Keratinocyte (primary cell): ENCODE results near the gene ABCC4. TPM values are rescaled to one million over a fixed set of nuclear protein-coding genes. Genes with fewer than 3 reads are reported as not detected.

Source experiments
- DNase-seq: peaks from one replicate; pipeline ENCODE4 v3.0.0-alpha.2; 2011; ENCODE audit warnings: low read depth, missing footprints, low spot score
- FAIRE-seq: peaks from 2 replicates; lab custom pipeline; 2011; peaks lifted over from hg19 to GRCh38; lab: Jason Lieb, UNC
- H2AFZ ChIP-seq: 2 replicates; pipeline ENCODE4 v1.6.0; 2012; ENCODE audit warnings: low read length, control low read depth, inconsistent platforms; ENCODE audit not compliant: control insufficient read depth
- H3K27ac ChIP-seq: 2 replicates; pipeline ENCODE4 v1.5.1; 2011; ENCODE audit warnings: low read length; ENCODE audit not compliant: control insufficient read depth, insufficient read depth
- H3K27me3 ChIP-seq: 3 replicates; pipeline ENCODE4 v1.6.0; 2011; ENCODE audit warnings: low read length; ENCODE audit not compliant: control insufficient read depth, insufficient read depth; ENCODE audit errors: extremely low read depth
- H3K36me3 ChIP-seq, 2 experiments: 2 replicates in 1 of 2; 3 replicates in 1 of 2; pipeline ENCODE4 v1.5.1; 2011; ENCODE audit warnings: low read length in 2 of 2, mild to moderate bottlenecking in 1 of 2; ENCODE audit not compliant: control insufficient read depth in 2 of 2, insufficient read depth in 2 of 2; ENCODE audit errors: extremely low read depth in 1 of 2
- H3K4me1 ChIP-seq: 3 replicates; pipeline ENCODE4 v1.5.1; 2011; ENCODE audit warnings: low read length; ENCODE audit not compliant: control insufficient read depth, insufficient read depth; ENCODE audit errors: extremely low read depth
- H3K4me2 ChIP-seq: 3 replicates; pipeline ENCODE4 v1.6.0; 2011; ENCODE audit warnings: low read depth, low read length; ENCODE audit not compliant: control insufficient read depth, insufficient read depth; ENCODE audit errors: extremely low read depth
- H3K4me3 ChIP-seq, 3 experiments: fragments of 200-600 bp in 1 of 3; sonication (generic) in 1 of 3; 2 replicates in 2 of 3; 3 replicates in 1 of 3; pipeline ENCODE4 v1.5.1; 2011 to 2016; ENCODE audit warnings: low read length in 3 of 3, mild to moderate bottlenecking in 3 of 3, control low read depth in 2 of 3, inconsistent platforms in 1 of 3, low read depth in 1 of 3, mixed read lengths in 1 of 3, mixed run types in 1 of 3, moderate library complexity in 1 of 3; ENCODE audit not compliant: control insufficient read depth in 2 of 3, insufficient read depth in 2 of 3; ENCODE audit errors: extremely low read depth in 1 of 3
- H3K79me2 ChIP-seq: 2 replicates; pipeline ENCODE4 v1.6.0; 2012; ENCODE audit warnings: low read length; ENCODE audit not compliant: control insufficient read depth, insufficient read depth
- H3K9ac ChIP-seq: 3 replicates; pipeline ENCODE4 v1.6.0; 2011; ENCODE audit warnings: low read length; ENCODE audit not compliant: control insufficient read depth, insufficient read depth; ENCODE audit errors: extremely low read depth
- H3K9me1 ChIP-seq: 3 replicates; pipeline ENCODE4 v1.6.0; 2011; ENCODE audit warnings: low read length; ENCODE audit not compliant: control insufficient read depth, insufficient read depth; ENCODE audit errors: extremely low read depth
- H3K9me3 ChIP-seq: 2 replicates; pipeline ENCODE4 v1.5.1; 2012; ENCODE audit warnings: low read depth, low read length; ENCODE audit not compliant: control insufficient read depth
- H4K20me1 ChIP-seq: 3 replicates; pipeline ENCODE4 v1.6.0; 2011; ENCODE audit warnings: low read length; ENCODE audit not compliant: control insufficient read depth, insufficient read depth; ENCODE audit errors: extremely low read depth
- CTCF ChIP-seq, 3 experiments: IDR thresholded peaks in 1 of 3; conservative IDR thresholded peaks in 1 of 3; optimal IDR thresholded peaks in 1 of 3; 2 replicates in 2 of 3; 3 replicates in 1 of 3; pipeline versions ENCODE3 to v1.5.1; 2011; ENCODE audit warnings: low read length in 3 of 3, mild to moderate bottlenecking in 3 of 3, moderate library complexity in 2 of 3, control low read depth in 1 of 3, inconsistent platforms in 1 of 3; ENCODE audit not compliant: insufficient read depth in 2 of 3; ENCODE audit errors: extremely low read depth in 1 of 3
- EZH2 ChIP-seq: IDR thresholded peaks from one replicate; pipeline ENCODE4 v1.6.1; 2012; ENCODE audit warnings: inconsistent platforms, mild to moderate bottlenecking, low read length, moderate library complexity
- dilution Hi-C: fragments of 300-500 bp; cut with MboI; formaldehyde crosslinking; loops from one replicate; pipeline ENCODE4 v1.7.0; 2020; ENCODE audit warnings: low sequenced_read_pairs; ENCODE audit not compliant: extremely low pct_ligation_motif_present
- polyA plus RNA-seq, 5 experiments: library from polyadenylated mRNA; depleted of rRNA in 3 of 5; stranded (reverse) in 3 of 5; stranded (forward) in 1 of 5; unstranded in 1 of 5; fragments of >200 nt; gene quantifications; 1 replicate in 1 of 5; 2 replicates in 3 of 5; 3 replicates in 1 of 5; pipeline versions ENCODE4 v1.2.1 to v1.2.3, GENCODE V29; 2011 to 2012; ENCODE audit warnings: missing spikeins in 2 of 5, low read depth in 1 of 5, low replicate concordance in 1 of 5

ABCC4 gene
- polyA plus RNA-seq, 1 donor (not counting 4 experiments of a cell fraction or from before 2014, with no cell fraction given) = 13.8 TPM

DNA sequence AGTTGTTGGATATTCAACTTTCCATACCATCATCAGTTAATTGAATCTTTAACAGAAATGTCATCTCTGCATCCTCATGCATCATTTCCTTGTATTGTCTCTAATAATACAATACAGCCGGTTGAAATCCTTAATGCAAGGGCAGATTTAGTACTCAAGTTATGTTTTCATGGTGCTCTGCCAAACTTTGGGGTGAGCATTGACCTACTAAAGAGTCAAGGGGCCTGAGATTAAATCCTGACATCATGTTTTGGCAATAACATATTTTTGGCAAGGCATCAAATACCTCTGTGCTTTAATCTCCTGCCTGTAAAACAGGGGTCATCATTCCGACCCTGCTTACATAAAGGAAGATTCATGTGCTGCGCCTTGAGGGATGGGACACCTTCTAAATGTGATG is 42.7 kb upstream of the ABCC4 start:
- Histone ChIP-seq H3K4me3 (no peak overlapping the region), H3K9ac (no peak overlapping the region), H2AFZ (no peak overlapping the region), H3K27me3 (no peaks in the 10 kb centered on the region), H3K4me2 (no peak overlapping the region), H3K4me1 (no peaks in the 10 kb centered on the region), H3K79me2 (no peaks in the 10 kb centered on the region), H3K9me3 (no peaks in the 10 kb centered on the region), H3K36me3 (no peaks in the 10 kb centered on the region), H3K27ac (no peak overlapping the region), H3K9me1 (no peaks in the 10 kb centered on the region), H4K20me1 (no peaks in the 10 kb centered on the region)
- dilution Hi-C loops = no loop called here
- no peak for TF ChIP-seq CTCF (optimal IDR thresholded peaks at IDR 0.05 in 1 of 3, IDR thresholded peaks at IDR 0.05 in 1 of 3, conservative IDR thresholded peaks at IDR 0.05 in 1 of 3; ENCODE audit: extremely low read depth in 1 of 3, insufficient read depth in 2 of 3, low read length in 3 of 3)
- no peak for TF ChIP-seq EZH2
- DNase-seq = no peak
- no peak for FAIRE-seq

DNA sequence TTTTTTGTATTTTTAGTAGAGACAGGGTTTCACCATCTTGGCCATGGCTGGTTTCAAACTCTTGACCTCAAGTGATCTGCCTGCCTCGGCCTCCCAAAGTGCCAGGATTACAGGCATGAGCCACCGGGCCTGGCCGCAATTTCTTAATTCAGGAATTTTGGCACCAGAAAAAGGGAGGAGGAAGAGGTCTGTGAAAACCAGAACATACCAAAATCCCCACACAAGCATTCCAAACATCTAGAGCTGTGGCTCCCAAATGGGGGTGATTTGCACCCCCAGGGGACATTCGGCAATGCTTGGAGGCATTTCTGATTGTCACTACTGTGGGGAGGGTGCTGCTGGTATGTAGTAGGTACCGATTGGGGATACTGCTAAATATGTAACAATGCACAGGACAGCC is 40.2 kb upstream of the ABCC4 start:
- no peaks in the 10 kb centered on the region for H4K20me1 ChIP-seq
- no peaks in the 10 kb centered on the region for H3K79me2 ChIP-seq
- FAIRE-seq (no peak), DNase-seq (no peak)
- H3K4me3 ChIP-seq = no peak overlapping the region
- no peak overlapping the region for H3K9ac ChIP-seq
- no peaks in the 10 kb centered on the region for H3K9me3 ChIP-seq
- no peak for TF ChIP-seq CTCF (optimal IDR thresholded peaks at IDR 0.05 in 1 of 3, IDR thresholded peaks at IDR 0.05 in 1 of 3, conservative IDR thresholded peaks at IDR 0.05 in 1 of 3; ENCODE audit: extremely low read depth in 1 of 3, insufficient read depth in 2 of 3, low read length in 3 of 3)
- TF ChIP-seq EZH2 = no peak
- no peaks in the 10 kb centered on the region for H3K36me3 ChIP-seq
- no peaks in the 10 kb centered on the region for H3K4me1 ChIP-seq
- no peak overlapping the region for H3K4me2 ChIP-seq
- dilution Hi-C loops = no loop called here
- no peak overlapping the region for H3K27ac ChIP-seq
- no peaks in the 10 kb centered on the region for H3K27me3 ChIP-seq
- no peak overlapping the region for H2AFZ ChIP-seq
- H3K9me1 ChIP-seq = no peaks in the 10 kb centered on the region
